ENCODE data around the gene RASAL3.

Gene RASAL3

DNA sequence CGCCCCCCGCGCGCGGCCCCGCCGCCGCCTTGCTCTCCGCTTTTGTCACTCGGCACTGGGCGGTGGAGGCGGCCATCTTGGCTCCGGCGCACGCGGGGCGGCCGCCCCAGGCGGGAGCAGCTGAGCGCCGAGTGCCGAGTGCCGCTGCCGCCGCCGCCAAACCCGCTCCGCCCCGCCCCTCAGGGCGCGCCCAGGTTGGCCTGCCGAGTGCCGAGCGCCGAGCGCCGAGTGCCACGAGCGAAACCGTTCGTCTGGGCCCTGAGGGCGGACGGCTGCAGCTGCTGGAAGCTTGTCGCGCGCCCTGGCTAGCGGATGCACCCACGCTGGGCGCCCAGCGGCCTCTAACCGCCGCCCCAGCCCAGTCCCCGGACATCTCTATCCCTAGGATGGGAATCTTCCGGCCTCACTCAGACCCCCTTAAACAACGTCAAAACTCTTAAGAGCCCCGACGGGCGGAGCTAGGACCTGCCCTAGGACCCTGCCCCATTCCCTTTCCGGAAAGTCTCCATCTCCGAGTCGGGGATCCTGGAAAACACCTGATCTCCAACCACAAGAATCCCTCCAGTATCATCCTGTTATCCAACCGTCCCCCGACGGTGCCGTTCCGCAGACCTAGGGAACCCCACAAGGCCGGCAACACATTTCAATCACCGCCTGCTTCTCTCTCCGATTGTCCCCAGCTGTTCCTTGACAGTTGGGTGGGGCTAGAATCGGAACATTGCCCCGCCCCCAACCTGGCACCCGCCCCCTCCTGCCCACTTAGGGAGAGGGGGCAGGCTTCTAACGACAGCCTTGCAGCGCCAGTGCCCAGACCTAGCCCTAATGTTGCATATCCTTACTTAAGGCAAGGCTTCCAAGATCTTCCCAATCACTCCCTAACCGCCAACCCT is 31.5 kb downstream of the RASAL3 start (continued):
- TF ChIP-seq, protein P1, sequence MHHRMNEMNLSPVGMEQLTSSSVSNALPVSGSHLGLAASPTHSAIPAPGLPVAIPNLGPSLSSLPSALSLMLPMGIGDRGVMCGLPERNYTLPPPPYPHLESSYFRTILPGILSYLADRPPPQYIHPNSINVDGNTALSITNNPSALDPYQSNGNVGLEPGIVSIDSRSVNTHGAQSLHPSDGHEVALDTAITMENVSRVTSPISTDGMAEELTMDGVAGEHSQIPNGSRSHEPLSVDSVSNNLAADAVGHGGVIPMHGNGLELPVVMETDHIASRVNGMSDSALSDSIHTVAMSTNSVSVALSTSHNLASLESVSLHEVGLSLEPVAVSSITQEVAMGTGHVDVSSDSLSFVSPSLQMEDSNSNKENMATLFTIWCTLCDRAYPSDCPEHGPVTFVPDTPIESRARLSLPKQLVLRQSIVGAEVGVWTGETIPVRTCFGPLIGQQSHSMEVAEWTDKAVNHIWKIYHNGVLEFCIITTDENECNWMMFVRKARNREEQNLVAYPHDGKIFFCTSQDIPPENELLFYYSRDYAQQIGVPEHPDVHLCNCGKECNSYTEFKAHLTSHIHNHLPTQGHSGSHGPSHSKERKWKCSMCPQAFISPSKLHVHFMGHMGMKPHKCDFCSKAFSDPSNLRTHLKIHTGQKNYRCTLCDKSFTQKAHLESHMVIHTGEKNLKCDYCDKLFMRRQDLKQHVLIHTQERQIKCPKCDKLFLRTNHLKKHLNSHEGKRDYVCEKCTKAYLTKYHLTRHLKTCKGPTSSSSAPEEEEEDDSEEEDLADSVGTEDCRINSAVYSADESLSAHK (tag by site-specific recombination; IDR thresholded peaks at IDR 0.05) = no peak
- no peak for TF ChIP-seq ZNF433 (tag by site-specific recombination; IDR thresholded peaks at IDR 0.05; ENCODE audit: low read depth)
- TF ChIP-seq TCF7L2 (IDR thresholded peaks at IDR 0.05; ENCODE audit: borderline replicate concordance, low read depth, low read length) = no peak
- TF ChIP-seq REPIN1 (tag by site-specific recombination; IDR thresholded peaks at IDR 0.05; ENCODE audit: low read depth) = no peak
- no peak for TF ChIP-seq ZNF19 (tag by site-specific recombination; IDR thresholded peaks at IDR 0.05; ENCODE audit: low read depth)
- TF ChIP-seq ZNF473 (tag by site-specific recombination; IDR thresholded peaks at IDR 0.05) = no peak
- no peak for TF ChIP-seq ZNF521 (tag by site-specific recombination; IDR thresholded peaks at IDR 0.05)
- no peak for TF ChIP-seq GLI4 (tag by site-specific recombination; IDR thresholded peaks at IDR 0.05)
- peak; percentile 82 for TF ChIP-seq KLF10 (tag by site-specific recombination; IDR thresholded peaks at IDR 0.05)
- TF ChIP-seq ZNF280D (tag by site-specific recombination; IDR thresholded peaks at IDR 0.05) = no peak
- no peak for TF ChIP-seq ZFP37 (tag by site-specific recombination; IDR thresholded peaks at IDR 0.05)
- peak; percentile 63; the same call in 1 of the 2 replicates for TF ChIP-seq ZBTB44 (tag by site-specific recombination; IDR thresholded peaks at IDR 0.05)
- no peak for TF ChIP-seq PRDM1 (tag by site-specific recombination; IDR thresholded peaks at IDR 0.05)
- no peak for TF ChIP-seq ZNF18 (tag by site-specific recombination; IDR thresholded peaks at IDR 0.05)
- TF ChIP-seq AEBP2 (tag by site-specific recombination; IDR thresholded peaks at IDR 0.05; ENCODE audit: borderline replicate concordance) = no peak
- TF ChIP-seq ZSCAN5A (tag by site-specific recombination; IDR thresholded peaks at IDR 0.05) = peak; percentile 71; the same call in 1 of the 2 replicates
- TF ChIP-seq TRIM28 (IDR thresholded peaks at IDR 0.05; ENCODE audit: borderline replicate concordance, low read length) = no peak
- no peak for TF ChIP-seq HOXD13 (CRISPR knock-in tag; IDR thresholded peaks at IDR 0.05; ENCODE audit: borderline replicate concordance)
- TF ChIP-seq ZNF660 (tag by site-specific recombination; IDR thresholded peaks at IDR 0.05) = peak; percentile 88
- no peak for TF ChIP-seq ZNF138 (tag by site-specific recombination; IDR thresholded peaks at IDR 0.05; ENCODE audit: borderline replicate concordance)
- TF ChIP-seq HIC1 (tag by site-specific recombination; IDR thresholded peaks at IDR 0.05) = no peak
